Esophagus squamous epithelium (tissue), 4 donors: ENCODE data around the gene NOP16.

ENCODE experiments used
- CTCF ChIP-seq, 6 experiments: fragments of 450-650 bp in 4 of 6; fragments of 200-600 bp in 2 of 6; sonication (generic) in 2 of 6; IDR thresholded peaks; one replicate each; pipeline ENCODE4 v1.5.1; 2016 to 2019; ENCODE audit warnings: antibody characterized with exemption in 6 of 6, mild to moderate bottlenecking in 4 of 6, moderate library complexity in 4 of 6
- POLR2A ChIP-seq, 4 donors: fragments of 450-650 bp; IDR thresholded peaks; one replicate each; pipeline ENCODE4 v1.6.1; 2017; ENCODE audit warnings: antibody characterized with exemption in 4 of 4, mild to moderate bottlenecking in 4 of 4, moderate library complexity in 3 of 4

- TF ChIP-seq CTCF (IDR thresholded peaks at IDR 0.05) = no peak
- TF ChIP-seq POLR2A (IDR thresholded peaks at IDR 0.05) = no peak
Observed at GRCh38 chr5:176413255-176413565, 24.8 kb upstream of the NOP16 start.
